Smooth muscle cell of the umbilical artery (primary cell): ENCODE results near the gene BTRC. TPM values are rescaled to one million over a fixed set of nuclear protein-coding genes. Genes with fewer than 3 reads are reported as not detected.

Source experiments
- total RNA-seq: library from RNA; depleted of rRNA; stranded (reverse); fragments of >200 nt; gene quantifications from 2 replicates; pipeline ENCODE4 v1.2.3, GENCODE V29; 2014

The BTRC gene
- 11.3 and 13.9 TPM in 2 replicates for total RNA-seq

GRCh38 chr10:101353692-101354327 is at the start of gene BTRC:
Gene BTRC, plus strand, starts transcription at chr10:101354165. Its CDS starts 16 bp downstream, at chr10:101354181.

GRCh38 chr10:101587725-101588653 is 234.0 kb downstream of the BTRC start, which contains the start of the genes DPCD and POLL:
Gene DPCD, plus strand, starts transcription at chr10:101588321. Its CDS starts 16 bp downstream, at chr10:101588337.
Gene POLL, minus strand, starts transcription at chr10:101588257. Its CDS starts 897 bp downstream, at chr10:101587360.

Other genes starting within 250 kb of the BTRC start
- gene TLX1, start 222.9 kb upstream of the BTRC start, total RNA-seq = not detected in 2 replicates
- not detected in 2 replicates for gene LBX1, start 124.7 kb upstream of the BTRC start, total RNA-seq
- gene POLL, start 234.1 kb downstream of the BTRC start, total RNA-seq = 10.1 and 10.7 TPM in 2 replicates
- gene DPCD, start 234.2 kb downstream of the BTRC start, total RNA-seq = 44.2 and 81.4 TPM in 2 replicates